Parathyroid adenoma (tissue), 2 donors: ENCODE results near the gene ZCCHC7.

Experiments used
- H2AFZ ChIP-seq: fragments of 300-600 bp; sonication (generic); one replicate; pipeline ENCODE4 v1.7.0; 2017; ENCODE audit warnings: antibody characterized with exemption, mild to moderate bottlenecking
- H3K27ac ChIP-seq: fragments of 300-600 bp; sonication (generic); one replicate; pipeline ENCODE4 v1.7.0; 2017
- H3K27me3 ChIP-seq: fragments of 300-600 bp; sonication (generic); one replicate; pipeline ENCODE4 v1.7.0; 2017; ENCODE audit warnings: low read length; ENCODE audit not compliant: control insufficient read depth, insufficient read depth
- H3K36me3 ChIP-seq: fragments of 300-600 bp; sonication (generic); one replicate; pipeline ENCODE4 v1.7.0; 2017; ENCODE audit warnings: low read length; ENCODE audit not compliant: control insufficient read depth, insufficient read depth
- H3K4me1 ChIP-seq: fragments of 300-600 bp; sonication (generic); one replicate; pipeline ENCODE4 v1.7.0; 2017; ENCODE audit warnings: control low read depth
- H3K4me2 ChIP-seq: fragments of 300-600 bp; sonication (generic); one replicate; pipeline ENCODE4 v1.7.0; 2017; ENCODE audit warnings: low read length
- H3K4me3 ChIP-seq: fragments of 300-600 bp; sonication (generic); one replicate; pipeline ENCODE4 v1.7.0; 2017; ENCODE audit warnings: low read depth, low read length
- H3K79me2 ChIP-seq: fragments of 300-600 bp; sonication (generic); one replicate; pipeline ENCODE4 v1.7.0; 2017; ENCODE audit warnings: control low read depth
- H3K9ac ChIP-seq: fragments of 300-600 bp; sonication (generic); one replicate; pipeline ENCODE4 v1.7.0; 2017; ENCODE audit warnings: mild to moderate bottlenecking
- H3K9me3 ChIP-seq: fragments of 300-600 bp; sonication (generic); one replicate; pipeline ENCODE4 v1.7.0; 2017; ENCODE audit warnings: low read length; ENCODE audit not compliant: control insufficient read depth
- CTCF ChIP-seq: fragments of 300-600 bp; sonication (generic); IDR thresholded peaks from one replicate; pipeline ENCODE4 v1.7.0; 2017; ENCODE audit warnings: antibody characterized with exemption, mild to moderate bottlenecking
- donor health status: primary hyperparathyroidism.

The ZCCHC7 gene

GRCh38 chr9:37382982-37383357 is 262.6 kb downstream of the ZCCHC7 start:
- H2AFZ ChIP-seq, result no peak overlapping the region
- no peak overlapping the region for H3K27ac ChIP-seq
- H3K79me2 ChIP-seq, result no peaks in the 10 kb centered on the region
- H3K4me1 ChIP-seq, result no peaks in the 10 kb centered on the region
- no peaks in the 10 kb centered on the region for H3K9me3 ChIP-seq
- H3K9ac ChIP-seq, result no peak overlapping the region
- no peaks in the 10 kb centered on the region for H3K27me3 ChIP-seq
- no peak for TF ChIP-seq CTCF
- H3K36me3 ChIP-seq, result no peaks in the 10 kb centered on the region
- no peak overlapping the region for H3K4me3 ChIP-seq
- no peak overlapping the region for H3K4me2 ChIP-seq

- Histone ChIP-seq H3K79me2 (no peaks in the 10 kb centered on the region), H3K4me3 (no peak overlapping the region), H3K4me1 (no peaks in the 10 kb centered on the region), H3K4me2 (no peak overlapping the region), H3K36me3 (no peaks in the 10 kb centered on the region), H3K9ac (no peak overlapping the region), H2AFZ (no peak overlapping the region), H3K27ac (no peak overlapping the region), H3K9me3 (no peaks in the 10 kb centered on the region), H3K27me3 (no peaks in the 10 kb centered on the region)
- TF ChIP-seq CTCF, result no peak
Measured at GRCh38 chr9:37383393-37383792, 263.0 kb downstream of the ZCCHC7 start.

GRCh38 chr9:37383876-37384746 is 263.7 kb downstream of the ZCCHC7 start:
- Histone ChIP-seq H3K79me2 (no peaks in the 10 kb centered on the region), H3K4me1 (no peaks in the 10 kb centered on the region), H3K4me3 (no peak overlapping the region), H3K27me3 (no peaks in the 10 kb centered on the region), H2AFZ (no peak overlapping the region), H3K9me3 (no peaks in the 10 kb centered on the region), H3K4me2 (no peak overlapping the region), H3K9ac (no peak overlapping the region), H3K36me3 (no peaks in the 10 kb centered on the region), H3K27ac (no peak overlapping the region)
- no peak for TF ChIP-seq CTCF

GRCh38 chr9:37385286-37385685 is 264.9 kb downstream of the ZCCHC7 start:
- Histone ChIP-seq H2AFZ (no peak overlapping the region), H3K27me3 (no peaks in the 10 kb centered on the region), H3K9ac (no peak overlapping the region), H3K36me3 (no peaks in the 10 kb centered on the region), H3K27ac (no peak overlapping the region), H3K79me2 (no peaks in the 10 kb centered on the region), H3K4me1 (no peaks in the 10 kb centered on the region), H3K9me3 (no peaks in the 10 kb centered on the region), H3K4me3 (no peak overlapping the region), H3K4me2 (no peak overlapping the region)
- TF ChIP-seq CTCF, result no peak

- H3K4me1 ChIP-seq, result no peaks in the 10 kb centered on the region
- H3K9me3 ChIP-seq, result no peaks in the 10 kb centered on the region
- H3K9ac ChIP-seq, result no peak overlapping the region
- H3K4me2 ChIP-seq, result no peak overlapping the region
- no peak overlapping the region for H3K27ac ChIP-seq
- H3K27me3 ChIP-seq, result no peaks in the 10 kb centered on the region
- TF ChIP-seq CTCF, result no peak
- no peak overlapping the region for H3K4me3 ChIP-seq
- H3K79me2 ChIP-seq, result no peaks in the 10 kb centered on the region
- H3K36me3 ChIP-seq, result no peaks in the 10 kb centered on the region
- no peak overlapping the region for H2AFZ ChIP-seq
Measured at GRCh38 chr9:37386988-37387387, 266.6 kb downstream of the ZCCHC7 start.
